ENCODE results near the gene DGKB.
"Not testable (repeated sequence)": the region's sequence is repeated elsewhere in the genome, so short reads cannot be mapped to it uniquely, and the experiment has no call there.

DGKB gene

GRCh38 chr7:14501436-14501835, 401.1 kb downstream of the DGKB start:
- no peak overlapping the region for H3K9ac ChIP-seq (ENCODE audit: low read depth, low read length)

GRCh38 chr7:14497390-14497789, 405.2 kb downstream of the DGKB start:
- no peaks in the 10 kb centered on the region for H3K27me3 ChIP-seq (ENCODE audit: insufficient read depth, low read length)
- H3K4me1 ChIP-seq (ENCODE audit: insufficient read depth, low read length), result no peaks in the 10 kb centered on the region

More at GRCh38 chr7:14501436-14501835, 401.1 kb downstream of the DGKB start:
- no peak overlapping the region for H3K27ac ChIP-seq (ENCODE audit: low read length)
- H3K4me3 ChIP-seq (ENCODE audit: low read length), result no peak overlapping the region
- H3K9me3 ChIP-seq (ENCODE audit: insufficient read depth, low read depth, low read length), result no peaks in the 10 kb centered on the region
- no peaks in the 10 kb centered on the region for H3K36me3 ChIP-seq (ENCODE audit: insufficient read depth, low read depth, low read length)
- H3K4me1 ChIP-seq (ENCODE audit: insufficient read depth, low read length), result peaks cover 10% of the 10 kb centered on the region; the same call in 1 of the 2 replicates
- H3K27me3 ChIP-seq (ENCODE audit: insufficient read depth, low read length), result no peaks in the 10 kb centered on the region

GRCh38 chr7:14495633-14496032, 406.9 kb downstream of the DGKB start:
- Histone ChIP-seq H3K36me3 (ENCODE audit: insufficient read depth, low read depth, low read length) (no peaks in the 10 kb centered on the region), H3K27me3 (ENCODE audit: insufficient read depth, low read length) (no peaks in the 10 kb centered on the region), H3K4me3 (ENCODE audit: low read length) (no peak overlapping the region), H3K27ac (ENCODE audit: low read length) (no peak overlapping the region), H3K4me1 (ENCODE audit: insufficient read depth, low read length) (no peaks in the 10 kb centered on the region), H3K9ac (ENCODE audit: low read depth, low read length) (no peak overlapping the region), H3K9me3 (ENCODE audit: insufficient read depth, low read depth, low read length) (no peaks in the 10 kb centered on the region; the same call in 1 of the 2 replicates)

More at GRCh38 chr7:14497390-14497789, 405.2 kb downstream of the DGKB start:
- H3K36me3 ChIP-seq (ENCODE audit: insufficient read depth, low read depth, low read length), result no peaks in the 10 kb centered on the region
- H3K9ac ChIP-seq (ENCODE audit: low read depth, low read length), result no peak overlapping the region
- no peak overlapping the region for H3K27ac ChIP-seq (ENCODE audit: low read length)
- no peak overlapping the region for H3K4me3 ChIP-seq (ENCODE audit: low read length)
- no peaks in the 10 kb centered on the region for H3K9me3 ChIP-seq (ENCODE audit: insufficient read depth, low read depth, low read length)

GRCh38 chr7:14487701-14488395, 414.7 kb downstream of the DGKB start:
- H3K9me3 ChIP-seq (ENCODE audit: insufficient read depth, low read depth, low read length), result no peaks in the 10 kb centered on the region; the same call in 1 of the 2 replicates
- no peak overlapping the region for H3K4me3 ChIP-seq (ENCODE audit: low read length)
- no peak overlapping the region for H3K27ac ChIP-seq (ENCODE audit: low read length)

GRCh38 chr7:14483663-14484062, 418.9 kb downstream of the DGKB start:
- no peak overlapping the region for H3K9ac ChIP-seq (ENCODE audit: low read depth, low read length)
- H3K27ac ChIP-seq (ENCODE audit: low read length), result no peak overlapping the region
- no peak overlapping the region for H3K4me3 ChIP-seq (ENCODE audit: low read length)

More at GRCh38 chr7:14487701-14488395, 414.7 kb downstream of the DGKB start:
- Histone ChIP-seq H3K27me3 (ENCODE audit: insufficient read depth, low read length) (no peaks in the 10 kb centered on the region), H3K36me3 (ENCODE audit: insufficient read depth, low read depth, low read length) (no peaks in the 10 kb centered on the region), H3K4me1 (ENCODE audit: insufficient read depth, low read length) (no peaks in the 10 kb centered on the region), H3K9ac (ENCODE audit: low read depth, low read length) (no peak overlapping the region)

GRCh38 chr7:14480281-14480680, 422.3 kb downstream of the DGKB start:
- Histone ChIP-seq H3K27ac (ENCODE audit: low read length) (no peak overlapping the region), H3K9me3 (ENCODE audit: insufficient read depth, low read depth, low read length) (no peaks in the 10 kb centered on the region), H3K4me3 (ENCODE audit: low read length) (no peak overlapping the region), H3K9ac (ENCODE audit: low read depth, low read length) (no peak overlapping the region), H3K36me3 (ENCODE audit: insufficient read depth, low read depth, low read length) (no peaks in the 10 kb centered on the region), H3K27me3 (ENCODE audit: insufficient read depth, low read length) (no peaks in the 10 kb centered on the region), H3K4me1 (ENCODE audit: insufficient read depth, low read length) (no peaks in the 10 kb centered on the region; the same call in 1 of the 2 replicates)

More at GRCh38 chr7:14483663-14484062, 418.9 kb downstream of the DGKB start:
- H3K4me1 ChIP-seq (ENCODE audit: insufficient read depth, low read length), result no peaks in the 10 kb centered on the region; the same call in 1 of the 2 replicates
- no peaks in the 10 kb centered on the region for H3K36me3 ChIP-seq (ENCODE audit: insufficient read depth, low read depth, low read length)
- H3K27me3 ChIP-seq (ENCODE audit: insufficient read depth, low read length), result no peaks in the 10 kb centered on the region
- no peaks in the 10 kb centered on the region for H3K9me3 ChIP-seq (ENCODE audit: insufficient read depth, low read depth, low read length)

GRCh38 chr7:14478834-14479510, 423.6 kb downstream of the DGKB start:
- Histone ChIP-seq H3K4me1 (ENCODE audit: insufficient read depth, low read length) (no peaks in the 10 kb centered on the region; the same call in 1 of the 2 replicates), H3K27ac (ENCODE audit: low read length) (no peak overlapping the region), H3K36me3 (ENCODE audit: insufficient read depth, low read depth, low read length) (no peaks in the 10 kb centered on the region), H3K9me3 (ENCODE audit: insufficient read depth, low read depth, low read length) (no peaks in the 10 kb centered on the region), H3K4me3 (ENCODE audit: low read length) (no peak overlapping the region), H3K9ac (ENCODE audit: low read depth, low read length) (no peak overlapping the region), H3K27me3 (ENCODE audit: insufficient read depth, low read length) (no peaks in the 10 kb centered on the region)

GRCh38 chr7:14461716-14462115, 440.8 kb downstream of the DGKB start:
- H3K27me3 ChIP-seq (ENCODE audit: insufficient read depth, low read length); H3K9ac ChIP-seq (ENCODE audit: low read depth, low read length); H3K9me3 ChIP-seq (ENCODE audit: insufficient read depth, low read depth, low read length); H3K27ac ChIP-seq (ENCODE audit: low read length); H3K4me1 ChIP-seq (ENCODE audit: insufficient read depth, low read length); H3K36me3 ChIP-seq (ENCODE audit: insufficient read depth, low read depth, low read length); H3K4me3 ChIP-seq (ENCODE audit: low read length): not testable (repeated sequence)

GRCh38 chr7:14458846-14459245, 443.7 kb downstream of the DGKB start:
- H3K4me1 ChIP-seq (ENCODE audit: insufficient read depth, low read length); H3K27me3 ChIP-seq (ENCODE audit: insufficient read depth, low read length); H3K4me3 ChIP-seq (ENCODE audit: low read length); H3K9me3 ChIP-seq (ENCODE audit: insufficient read depth, low read depth, low read length); H3K36me3 ChIP-seq (ENCODE audit: insufficient read depth, low read depth, low read length); H3K9ac ChIP-seq (ENCODE audit: low read depth, low read length); H3K27ac ChIP-seq (ENCODE audit: low read length): not testable (repeated sequence)

GRCh38 chr7:14457568-14458453, 444.7 kb downstream of the DGKB start:
- H3K9ac ChIP-seq (ENCODE audit: low read depth, low read length), result no peak overlapping the region
- H3K9me3 ChIP-seq (ENCODE audit: insufficient read depth, low read depth, low read length), result no peaks in the 10 kb centered on the region
- H3K4me3 ChIP-seq (ENCODE audit: low read length), result peak overlapping the region; percentile 38; the same call in 1 of the 2 replicates
- H3K27ac ChIP-seq (ENCODE audit: low read length), result no peak overlapping the region
- no peaks in the 10 kb centered on the region for H3K4me1 ChIP-seq (ENCODE audit: insufficient read depth, low read length)
- H3K36me3 ChIP-seq (ENCODE audit: insufficient read depth, low read depth, low read length), result no peaks in the 10 kb centered on the region
- H3K27me3 ChIP-seq (ENCODE audit: insufficient read depth, low read length), result no peaks in the 10 kb centered on the region

GRCh38 chr7:14449291-14449690, 453.3 kb downstream of the DGKB start:
- Histone ChIP-seq H3K4me3 (ENCODE audit: low read length) (no peak overlapping the region), H3K27ac (ENCODE audit: low read length) (no peak overlapping the region), H3K4me1 (ENCODE audit: insufficient read depth, low read length) (no peaks in the 10 kb centered on the region), H3K27me3 (ENCODE audit: insufficient read depth, low read length) (no peaks in the 10 kb centered on the region), H3K36me3 (ENCODE audit: insufficient read depth, low read depth, low read length) (no peaks in the 10 kb centered on the region), H3K9me3 (ENCODE audit: insufficient read depth, low read depth, low read length) (no peaks in the 10 kb centered on the region), H3K9ac (ENCODE audit: low read depth, low read length) (no peak overlapping the region)

Data from iPS-20b (cell line).